GM12878 (cell line): ENCODE data around the gene TAF13. TPM values are rescaled to one million over a fixed set of nuclear protein-coding genes. Genes with fewer than 3 reads are reported as not detected.

ENCODE experiments used
- CHD4 ChIP-seq: fragments of 200-600 bp; sonication (generic); IDR thresholded peaks from 2 replicates; pipeline ENCODE4 v1.6.1; 2016; ENCODE audit warnings: mild to moderate bottlenecking
- CUX1 ChIP-seq: IDR thresholded peaks from 2 replicates; pipeline ENCODE4 v1.6.1; 2012; ENCODE audit warnings: improper control_type of control experiment, low read depth, low read length; ENCODE audit not compliant: insufficient replicate concordance
- IRF5 ChIP-seq: fragments of 450-650 bp; IDR thresholded peaks from 2 replicates; pipeline ENCODE4 v1.6.1; 2017; ENCODE audit warnings: borderline replicate concordance
- POLR2AphosphoS5 ChIP-seq: IDR thresholded peaks from 2 replicates; pipeline ENCODE4 v1.6.1; 2011; ENCODE audit warnings: mild to moderate bottlenecking, low read length, inconsistent platforms
- ZBTB11 ChIP-seq: fragments of 450-650 bp; formaldehyde crosslinking; IDR thresholded peaks from 2 replicates; pipeline ENCODE4 v1.5.0; 2022; ENCODE audit warnings: mild to moderate bottlenecking, missing genetic modification characterization
- polyA plus RNA-seq, 11 experiments: library from polyadenylated mRNA; depleted of rRNA in 4 of 11; unstranded in 6 of 11; stranded (reverse) in 5 of 11; fragments of >200 nt; fragmentation: Nextera tagmentation in 4 of 11; fragmentation: Illumina TruSeq in 1 of 11; extraction: Ambion mirVana in 4 of 11; extraction: Trizol in 1 of 11; gene quantifications; 1 replicate in 1 of 11; 2 replicates in 10 of 11; pipeline versions ENCODE4 v1.2.1 to v1.2.3, GENCODE V29; 2011 to 2016; ENCODE audit warnings: inconsistent platforms in 2 of 11, missing spikeins in 2 of 11, low read depth in 1 of 11
- total RNA-seq, 4 experiments: library from RNA; depleted of rRNA in 3 of 4; stranded (reverse); fragments of >200 nt in 3 of 4; fragmentation: Illumina TruSeq in 1 of 4; extraction: Trizol in 1 of 4; gene quantifications; 2 replicates each; pipeline versions ENCODE4 v1.2.1 to v1.2.3, GENCODE V29; 2013 to 2021

Gene TAF13
- total and polyA plus RNA-seq, 10 of the 15 experiments (the other 5 are each of a cell fraction or from before 2014, with no cell fraction given) = 8.1 to 30.6 (median 18.0) TPM

- no peak for TF ChIP-seq CUX1
- TF ChIP-seq IRF5 = no peak
- no peak for TF ChIP-seq ZBTB11 (CRISPR knock-in tag)
- TF ChIP-seq CHD4 = no peak
- no peak for TF ChIP-seq POLR2AphosphoS5
Measured at GRCh38 chr1:109065137-109065536, 10.7 kb downstream of the TAF13 start (continued).
